Measurements from ENCODE around the gene CD320.

DNA sequence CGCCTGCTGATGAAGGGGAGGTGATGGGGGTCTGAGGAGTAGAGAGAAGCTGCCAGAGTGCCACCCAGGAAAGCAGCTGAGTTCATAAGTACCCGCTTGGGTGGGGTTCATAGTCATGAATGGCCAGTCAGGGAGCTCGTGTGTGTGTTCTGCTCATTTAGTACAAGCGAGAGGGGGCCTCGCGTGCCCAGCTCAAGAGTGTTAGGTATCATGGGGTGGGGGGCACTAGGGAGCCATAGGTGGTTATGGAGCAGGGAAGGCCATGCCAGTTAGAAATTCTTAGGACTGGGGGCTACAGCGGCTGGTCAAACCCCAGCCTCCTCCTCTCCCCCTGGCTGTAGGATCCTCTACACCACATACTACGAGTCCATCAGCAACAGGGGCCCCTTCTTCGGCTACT lies 46.8 kb downstream of the CD320 start:
- TF ChIP-seq CTCF (IDR thresholded peaks at IDR 0.05) (no peak), POLR2A (IDR thresholded peaks at IDR 0.05) (no peak)
